ENCODE results near the gene TPPP.

DNA sequence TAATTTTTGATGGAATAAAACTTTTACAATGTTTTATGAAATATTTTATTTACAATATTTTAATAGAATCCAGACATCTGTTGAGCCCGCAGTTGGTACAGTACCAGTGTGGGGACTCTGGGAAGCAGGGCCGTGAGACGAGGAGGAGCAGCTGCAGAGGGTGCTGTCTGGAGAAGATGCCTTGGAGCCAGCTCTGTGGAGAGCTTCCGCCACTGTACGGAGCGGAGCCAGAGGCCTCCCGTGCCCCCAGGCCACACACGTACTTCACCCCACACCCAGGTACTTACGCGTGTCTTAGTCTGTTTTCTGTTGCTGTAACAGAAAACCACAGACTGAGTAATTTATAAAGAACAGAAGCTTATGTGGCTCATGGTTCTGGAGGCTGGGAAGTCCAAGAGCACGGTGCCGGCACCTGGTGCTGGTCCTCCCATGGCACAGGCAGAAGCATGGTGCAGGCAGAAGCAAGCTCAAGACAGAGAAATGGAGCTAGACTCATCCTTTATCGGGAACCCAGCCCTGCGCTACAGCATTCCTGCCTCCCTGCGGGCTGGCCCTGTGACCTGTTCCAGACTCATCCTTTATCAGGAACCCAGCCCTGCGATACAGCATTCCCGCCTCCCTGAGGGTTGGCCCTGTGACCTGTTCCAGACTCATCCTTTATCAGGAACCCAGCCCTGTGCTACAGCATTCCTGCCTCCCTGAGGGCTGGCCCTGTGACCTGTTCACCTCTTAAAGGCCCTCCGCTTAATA is 57.7 kb downstream of the TPPP start:
- TF ChIP-seq, protein P1, sequence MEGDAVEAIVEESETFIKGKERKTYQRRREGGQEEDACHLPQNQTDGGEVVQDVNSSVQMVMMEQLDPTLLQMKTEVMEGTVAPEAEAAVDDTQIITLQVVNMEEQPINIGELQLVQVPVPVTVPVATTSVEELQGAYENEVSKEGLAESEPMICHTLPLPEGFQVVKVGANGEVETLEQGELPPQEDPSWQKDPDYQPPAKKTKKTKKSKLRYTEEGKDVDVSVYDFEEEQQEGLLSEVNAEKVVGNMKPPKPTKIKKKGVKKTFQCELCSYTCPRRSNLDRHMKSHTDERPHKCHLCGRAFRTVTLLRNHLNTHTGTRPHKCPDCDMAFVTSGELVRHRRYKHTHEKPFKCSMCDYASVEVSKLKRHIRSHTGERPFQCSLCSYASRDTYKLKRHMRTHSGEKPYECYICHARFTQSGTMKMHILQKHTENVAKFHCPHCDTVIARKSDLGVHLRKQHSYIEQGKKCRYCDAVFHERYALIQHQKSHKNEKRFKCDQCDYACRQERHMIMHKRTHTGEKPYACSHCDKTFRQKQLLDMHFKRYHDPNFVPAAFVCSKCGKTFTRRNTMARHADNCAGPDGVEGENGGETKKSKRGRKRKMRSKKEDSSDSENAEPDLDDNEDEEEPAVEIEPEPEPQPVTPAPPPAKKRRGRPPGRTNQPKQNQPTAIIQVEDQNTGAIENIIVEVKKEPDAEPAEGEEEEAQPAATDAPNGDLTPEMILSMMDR (IDR thresholded peaks at IDR 0.05; ENCODE audit: low read length), result no peak
- TF ChIP-seq EZH2 (optimal IDR thresholded peaks at IDR 0.05; ENCODE audit: low read depth, low read length), result no peak
